Lower lobe of right lung (tissue), 2 donors: ENCODE measurements around the gene DNAAF5. TPM values are rescaled to one million over a fixed set of nuclear protein-coding genes. Genes with fewer than 3 reads are reported as not detected.

Experiments
- ATAC-seq, 2 donors: fragments of 200-7000 bp; cut with Tn5 transposase; one replicate each; pipeline ENCODE4 v1.9.1; 2020 to 2022; ENCODE audit warnings: mild to moderate bottlenecking in 2 of 2, moderate library complexity in 2 of 2
- DNase-seq: peaks from one replicate; pipeline ENCODE4 v3.0.0-alpha.2; 2020
- H3K27ac ChIP-seq: fragments of 200-600 bp; one replicate; pipeline ENCODE4 v1.8.0; 2022
- H3K27me3 ChIP-seq: fragments of 200-600 bp; one replicate; pipeline ENCODE4 v1.8.0; 2022; ENCODE audit warnings: low read depth
- H3K36me3 ChIP-seq: fragments of 200-600 bp; one replicate; pipeline ENCODE4 v1.8.0; 2022; ENCODE audit warnings: mild to moderate bottlenecking
- H3K4me1 ChIP-seq: fragments of 200-600 bp; one replicate; pipeline ENCODE4 v1.8.0; 2022
- H3K4me3 ChIP-seq: fragments of 200-600 bp; one replicate; pipeline ENCODE4 v1.8.0; 2022; ENCODE audit warnings: mild to moderate bottlenecking
- H3K9me3 ChIP-seq: fragments of 200-600 bp; one replicate; pipeline ENCODE4 v1.8.0; 2022
- CTCF ChIP-seq: fragments of 200-600 bp; IDR thresholded peaks from one replicate; pipeline ENCODE4 v1.8.0; 2022; ENCODE audit warnings: antibody characterized with exemption, mild to moderate bottlenecking
- intact Hi-C: fragments of 100-400 bp; cut with DNase I; formaldehyde crosslinking; loops from one replicate; pipeline ENCODE4 v1.11.0; 2022
- total RNA-seq: library from RNA; stranded (reverse); fragmentation: NEBNext Ultra II Directional; extraction: Animal tissue kit (Norgen Biotek cat#: 25700); gene quantifications from one replicate; pipeline ENCODE4 v1.2.1, GENCODE V29; 2021
- donor health status: DM: no; HTN: yes; CAD: no; lungs with severe emphysema.

The DNAAF5 gene
- total RNA-seq, 1 donor from 2014 or later = 22.4 TPM

DNA sequence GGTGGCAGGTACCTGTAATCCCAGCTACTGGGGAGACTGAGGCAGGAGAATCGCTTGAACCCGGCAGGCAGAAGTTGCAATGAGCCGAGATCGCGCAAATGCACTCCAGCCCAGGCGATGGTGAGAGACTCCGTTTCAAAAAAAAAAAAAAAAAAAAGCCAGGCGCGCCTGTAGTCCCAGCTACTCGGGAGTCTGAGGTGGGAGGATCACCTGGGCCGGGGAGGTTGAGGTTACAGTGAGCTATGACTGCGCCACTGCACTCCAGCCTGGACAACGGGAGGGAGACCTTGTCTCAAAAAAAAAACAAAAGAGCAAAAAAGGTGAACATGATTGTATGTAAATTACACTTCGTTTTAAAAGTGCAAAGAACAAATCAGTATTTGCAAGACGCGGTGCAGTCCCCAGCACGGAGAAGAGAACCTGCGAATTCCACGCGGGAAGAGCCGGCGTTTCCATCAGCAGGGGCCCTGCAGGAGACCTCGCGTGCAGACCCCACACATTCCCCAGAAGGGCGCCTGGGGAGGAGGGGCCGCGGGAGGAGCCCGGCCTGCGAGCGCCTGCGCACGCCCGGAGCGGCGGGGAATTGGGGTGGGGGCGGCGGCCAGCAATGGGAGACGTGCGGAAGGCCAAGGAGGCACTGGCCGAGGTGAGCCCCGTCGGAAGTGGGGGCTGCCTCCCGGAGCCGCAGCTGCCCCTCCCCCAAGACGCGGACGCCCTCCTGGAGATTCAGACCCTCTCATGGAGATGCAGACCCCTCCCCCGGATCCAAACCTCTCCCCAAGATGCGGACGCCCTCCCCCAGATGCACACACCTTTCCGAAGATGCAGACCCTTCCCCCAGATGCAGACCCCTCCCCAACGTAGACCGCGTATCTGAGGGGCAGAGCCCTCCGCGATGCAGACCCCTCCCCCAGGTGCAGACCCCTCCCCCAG, 89.1 kb downstream of the DNAAF5 start:
- Histone ChIP-seq H3K4me3 (peak overlapping the region; percentile 74), H3K27me3 (no peaks in the 10 kb centered on the region), H3K36me3 (no peaks in the 10 kb centered on the region), H3K4me1 (peaks cover 38% of the 10 kb centered on the region), H3K9me3 (no peaks in the 10 kb centered on the region), H3K27ac (peak overlapping the region; percentile 72)
- intact Hi-C loops = no loop called here
- TF ChIP-seq CTCF = no peak
- DNase-seq (peak; percentile 41), ATAC-seq (peak; percentile 6 to 34)

DNA sequence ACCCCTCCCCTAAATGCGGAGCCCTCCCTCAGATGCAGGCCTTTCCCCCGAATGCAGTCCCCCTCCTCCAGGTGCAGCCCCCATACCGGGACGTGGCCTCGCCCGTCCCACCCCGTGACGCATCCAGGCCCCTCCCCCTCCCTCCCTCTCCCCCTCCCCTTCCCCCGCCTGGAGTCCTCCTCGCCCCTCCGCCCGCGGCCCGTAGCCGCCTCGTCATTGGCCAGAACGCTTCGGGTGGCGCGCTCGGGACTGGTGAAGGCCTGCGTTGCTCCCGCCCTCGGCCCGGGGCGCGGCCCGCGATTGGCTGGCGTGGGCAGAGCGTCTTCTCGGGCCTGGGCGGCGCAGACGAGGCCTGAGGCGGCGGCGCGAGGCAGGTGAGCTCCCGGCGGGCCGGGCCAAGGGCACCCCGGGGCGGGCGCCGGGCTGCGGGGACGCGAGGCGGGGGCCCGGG, 89.8 kb downstream of the DNAAF5 start:
- Histone ChIP-seq H3K4me3 (peak overlapping the region; percentile 74), H3K27me3 (no peaks in the 10 kb centered on the region), H3K9me3 (no peaks in the 10 kb centered on the region), H3K36me3 (no peaks in the 10 kb centered on the region), H3K4me1 (peaks cover 44% of the 10 kb centered on the region), H3K27ac (peak overlapping the region; percentile 72)
- ATAC-seq (peak; percentile 95 to 97), DNase-seq (peak; percentile 98)
- intact Hi-C loops = no loop called here
- TF ChIP-seq CTCF = no peak

GRCh38 chr7:816751-817671, 90.5 kb downstream of the DNAAF5 start:
- Histone ChIP-seq H3K27ac (peak overlapping the region; percentile 79), H3K4me1 (peaks cover 48% of the 10 kb centered on the region), H3K36me3 (no peaks in the 10 kb centered on the region), H3K27me3 (no peaks in the 10 kb centered on the region), H3K4me3 (peak overlapping the region; percentile 74), H3K9me3 (no peaks in the 10 kb centered on the region)
- intact Hi-C loops = no loop called here
- no peak for TF ChIP-seq CTCF
- ATAC-seq (no peak), DNase-seq (peak; percentile 48)

- Histone ChIP-seq H3K36me3 (no peaks in the 10 kb centered on the region), H3K4me1 (peaks cover 49% of the 10 kb centered on the region), H3K4me3 (peak overlapping the region; percentile 74), H3K27me3 (no peaks in the 10 kb centered on the region), H3K27ac (no peak overlapping the region), H3K9me3 (no peaks in the 10 kb centered on the region)
- no peak for DNase-seq
- no peak for ATAC-seq
- TF ChIP-seq CTCF = peak; percentile 35
- intact Hi-C loops = no loop called here
Measured at GRCh38 chr7:818031-818699, 91.7 kb downstream of the DNAAF5 start.

GRCh38 chr7:820341-820740, 93.8 kb downstream of the DNAAF5 start:
- intact Hi-C loops = no loop called here
- peaks cover 62% of the 10 kb centered on the region for H3K4me1 ChIP-seq

More at GRCh38 chr7:820341-820740, 93.8 kb downstream of the DNAAF5 start:
- Histone ChIP-seq H3K4me3 (no peak overlapping the region), H3K27ac (no peak overlapping the region), H3K27me3 (no peaks in the 10 kb centered on the region), H3K9me3 (no peaks in the 10 kb centered on the region), H3K36me3 (no peaks in the 10 kb centered on the region)
- DNase-seq (no peak), ATAC-seq (no peak)
- TF ChIP-seq CTCF = no peak
